Activated naive CD8-positive, alpha-beta T cell treated with anti-CD3 and anti-CD28 coated beads, Interleukin-2, amount 50 U/mL, for 16 hours (primary cell): ENCODE results near the gene PNPLA7.
"Not testable (repeated sequence)": the region's sequence is repeated elsewhere in the genome, so short reads cannot be mapped to it uniquely, and the experiment has no call there.

ENCODE experiments used
- DNase-seq: peaks from one replicate; pipeline ENCODE4 v3.0.0-alpha.2; 2020; ENCODE audit warnings: low read depth, low spot score

The PNPLA7 gene

DNA sequence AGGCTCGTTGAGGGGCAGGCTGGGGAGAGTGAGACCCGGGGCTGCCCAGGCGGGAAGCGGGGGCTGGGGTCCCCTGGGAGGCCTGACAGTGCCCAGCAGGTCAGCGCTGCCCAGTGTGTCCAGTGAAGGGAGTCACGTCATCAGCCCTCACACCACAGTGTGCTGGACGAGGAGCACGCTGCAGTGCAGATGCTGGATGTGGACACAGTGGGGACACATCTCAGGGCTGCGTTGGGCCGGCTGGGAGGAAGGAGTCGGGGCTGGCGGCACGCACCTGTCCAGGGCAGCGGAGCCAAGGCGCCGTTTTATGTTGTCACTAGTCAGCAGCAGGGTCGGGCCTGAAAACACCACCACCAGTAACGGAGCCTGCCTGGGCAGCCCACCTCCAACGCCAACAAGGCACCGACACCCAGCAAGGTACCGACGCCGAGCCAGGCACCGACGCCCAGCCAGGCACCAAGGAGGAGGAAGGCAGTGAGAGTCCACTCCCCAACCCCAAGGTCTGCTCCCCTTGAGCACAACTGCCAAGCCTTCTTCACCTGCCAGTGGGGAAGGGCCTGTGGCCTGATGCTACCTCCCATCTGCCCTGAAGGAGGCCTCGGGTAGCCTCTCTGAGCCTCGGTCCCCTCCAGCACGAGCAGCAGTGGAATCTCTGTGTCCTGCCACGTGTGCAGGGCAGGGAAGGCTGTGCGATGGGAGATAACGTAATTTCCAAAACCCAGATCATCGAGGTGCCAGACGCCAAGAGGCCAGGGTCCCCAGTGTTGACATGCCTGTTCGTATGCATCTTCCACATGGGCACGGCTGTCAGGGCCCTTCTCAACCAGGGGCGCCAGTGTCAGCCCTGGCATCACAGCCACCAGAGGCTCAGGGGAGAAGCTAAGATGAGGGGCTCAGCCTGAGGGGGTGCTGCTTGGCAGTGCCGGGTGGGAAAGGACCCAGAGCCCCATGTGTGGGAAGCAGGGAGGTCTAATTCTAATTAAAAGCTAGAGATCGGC lies 69.2 kb downstream of the PNPLA7 start:
- DNase-seq = no peak

DNA sequence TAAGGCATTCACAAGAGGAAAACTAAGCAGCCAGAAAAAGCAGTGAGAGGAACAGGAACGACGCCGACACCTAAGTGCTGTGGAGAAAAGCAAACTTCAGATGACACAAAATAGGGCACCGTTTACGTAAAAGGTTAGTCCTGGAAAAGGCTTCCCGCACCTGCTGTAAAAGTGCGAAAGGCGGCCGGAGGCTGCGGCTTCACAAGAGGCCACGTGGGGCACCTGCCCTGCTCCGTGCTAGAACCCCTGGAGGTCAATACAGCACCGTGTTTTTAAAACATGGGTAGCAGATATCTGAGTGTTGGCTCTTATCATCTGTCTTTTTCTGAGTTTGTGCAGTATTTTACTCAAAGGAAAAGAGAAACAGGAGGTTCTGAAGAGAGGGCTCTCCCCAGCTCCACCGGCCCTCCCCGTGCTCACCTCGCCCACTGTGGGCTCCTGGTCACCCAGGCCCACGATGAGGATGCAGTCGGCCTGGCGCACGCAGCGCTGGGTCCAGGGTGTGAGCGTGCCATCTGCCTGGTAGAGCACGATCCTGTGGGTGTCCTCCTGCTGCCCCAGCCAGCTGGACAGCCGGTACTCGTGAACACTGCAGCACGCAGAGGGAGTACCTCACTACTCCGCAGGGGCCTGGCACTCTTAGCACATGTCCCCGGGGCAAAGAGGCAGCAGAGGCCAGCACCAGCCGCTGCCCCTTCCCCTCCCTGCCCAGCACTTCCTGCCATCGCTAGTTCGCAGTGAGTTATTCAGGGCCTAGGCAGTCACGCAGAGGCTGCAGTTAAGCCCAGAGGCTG lies 70.1 kb downstream of the PNPLA7 start:
- DNase-seq = no peak

DNA sequence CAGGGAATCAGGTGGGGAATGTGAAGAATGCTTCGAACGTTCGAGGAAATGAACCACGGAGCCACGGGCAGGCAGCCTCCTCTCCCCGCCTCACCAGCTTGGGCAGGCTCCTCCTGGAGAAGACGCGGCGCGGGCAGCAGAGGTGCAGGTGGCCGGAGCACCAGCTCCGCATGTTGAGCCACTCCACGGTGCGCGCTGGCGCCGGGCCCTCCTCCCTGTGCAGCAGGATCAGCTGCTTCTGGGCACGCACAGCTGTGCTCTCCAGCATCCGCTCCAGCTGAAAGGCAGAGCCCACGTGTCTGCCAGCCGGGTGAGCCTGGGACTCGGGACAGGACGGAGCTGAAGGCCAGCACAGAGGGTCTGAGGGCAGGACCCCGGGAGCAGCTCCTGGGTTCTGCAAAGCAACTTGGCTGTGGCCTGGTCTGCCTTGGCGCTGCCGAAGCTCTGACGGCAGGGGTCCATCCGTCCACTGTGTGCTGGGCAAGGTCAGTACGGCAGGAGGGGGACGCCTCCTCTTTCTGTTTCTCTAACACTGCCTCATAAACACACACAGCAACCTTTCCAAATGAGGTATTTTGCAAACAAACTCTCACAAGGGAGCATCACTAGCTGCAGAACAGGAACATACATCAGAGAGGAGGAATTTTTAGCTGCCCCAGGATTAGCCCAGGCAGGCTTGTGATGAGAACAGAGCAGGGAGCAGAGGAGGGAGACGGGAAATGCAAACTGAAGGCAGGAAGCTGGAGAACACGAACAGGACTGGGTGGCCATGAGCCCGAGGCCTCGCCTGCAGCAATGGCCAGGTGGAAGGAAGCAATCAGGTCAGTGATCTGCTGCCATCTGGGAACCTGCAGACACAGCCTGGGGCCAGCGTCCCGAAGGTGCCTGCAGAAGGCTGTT lies 71.0 kb downstream of the PNPLA7 start:
- DNase-seq = no peak

DNA sequence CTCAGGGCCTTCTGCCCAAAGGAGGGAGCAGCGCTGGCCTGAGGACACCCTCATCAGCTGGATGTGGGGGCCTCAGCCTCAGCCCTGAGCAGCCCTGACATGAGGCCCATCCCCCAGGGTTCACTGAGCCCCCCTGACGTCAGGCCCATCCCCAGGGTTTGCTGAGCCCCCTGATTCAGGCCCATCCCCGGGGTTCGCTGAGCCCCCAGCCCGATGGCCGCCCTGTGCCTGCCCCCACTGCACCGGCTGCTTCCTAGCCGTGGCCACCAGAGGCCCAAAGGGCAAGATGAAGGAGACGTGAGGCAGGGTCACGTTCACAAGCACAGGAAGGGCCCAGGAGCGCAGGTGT lies 71.6 kb downstream of the PNPLA7 start:
- no peak for DNase-seq

DNA sequence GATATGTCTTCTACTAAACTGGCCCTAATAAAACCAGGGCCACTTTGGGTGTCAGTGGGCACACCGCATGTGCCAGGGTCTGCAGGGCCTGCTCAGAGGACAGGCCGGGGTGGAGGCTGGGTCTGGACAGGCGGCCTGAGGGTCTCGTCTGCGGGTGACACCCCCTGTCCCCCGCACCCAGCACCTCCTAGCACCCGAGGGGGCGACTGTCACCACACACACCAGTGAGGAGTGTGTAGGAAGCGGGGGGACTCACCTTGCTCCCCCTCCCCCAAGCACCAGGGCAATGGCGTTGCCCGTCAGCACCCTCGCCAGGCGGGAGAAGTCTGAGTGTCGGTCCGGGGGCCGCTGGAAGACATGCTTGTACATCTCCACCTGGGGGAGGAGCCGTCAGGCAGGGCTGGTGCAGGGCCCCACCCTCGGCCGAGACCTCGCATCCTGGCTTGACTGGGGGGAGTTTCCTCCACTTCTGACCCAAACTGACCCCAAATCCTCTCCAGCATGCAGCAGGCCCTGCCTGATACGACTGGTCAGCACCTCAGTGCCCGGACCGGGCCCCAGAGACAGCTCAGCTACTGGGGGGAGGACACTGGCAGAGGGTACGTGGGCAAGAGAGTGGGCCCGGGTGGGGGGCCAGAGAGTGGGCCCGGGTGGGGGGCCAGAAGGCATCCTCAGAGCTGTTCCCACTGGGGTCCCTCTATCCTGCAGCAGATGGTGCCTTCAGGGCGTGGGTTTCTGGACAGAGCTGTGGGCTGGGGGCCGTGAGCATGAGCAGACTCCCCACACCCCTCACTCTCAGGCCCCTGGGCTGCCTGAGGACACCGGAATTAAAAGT lies 72.2 kb downstream of the PNPLA7 start:
- no peak for DNase-seq

DNA sequence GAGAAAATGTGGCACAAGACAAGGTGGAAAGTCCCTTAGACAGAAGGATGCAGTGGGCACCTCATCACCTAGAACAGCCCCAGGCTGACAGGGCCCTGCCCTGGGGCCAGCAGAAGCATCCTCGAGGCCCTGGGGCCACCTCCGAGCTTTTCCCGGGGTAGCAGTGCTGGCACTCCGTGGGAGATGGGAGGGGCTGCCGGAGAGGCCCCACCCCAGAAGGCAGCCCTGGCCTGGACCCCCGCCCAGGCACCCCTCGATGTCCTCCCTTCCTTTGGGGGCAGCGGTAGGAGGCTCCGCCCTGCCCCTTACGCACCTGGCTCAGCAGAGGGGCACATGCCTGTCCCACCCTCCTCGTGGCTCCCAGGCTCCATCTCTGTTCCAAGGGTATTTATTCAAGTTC lies 73.3 kb downstream of the PNPLA7 start:
- no peak for DNase-seq

DNA sequence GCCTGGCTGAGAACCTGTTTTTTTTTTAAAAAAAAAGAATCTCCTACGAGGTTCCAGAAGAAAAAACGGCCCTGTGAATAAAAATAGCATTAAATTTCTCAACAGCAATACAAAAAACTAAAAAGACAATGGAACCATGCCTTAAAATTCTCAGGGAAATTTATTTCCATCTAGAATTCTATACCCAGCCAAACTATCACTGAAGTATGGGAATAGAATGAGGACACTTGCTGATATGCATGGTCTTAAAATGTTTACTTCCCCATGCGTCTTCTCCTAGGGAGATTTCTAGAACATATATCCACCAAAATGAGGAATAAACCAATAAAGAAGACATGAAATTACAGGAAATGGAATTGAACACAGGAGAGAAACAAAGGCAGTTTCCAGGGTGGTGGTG lies 74.5 kb downstream of the PNPLA7 start:
- DNase-seq = no peak

DNA sequence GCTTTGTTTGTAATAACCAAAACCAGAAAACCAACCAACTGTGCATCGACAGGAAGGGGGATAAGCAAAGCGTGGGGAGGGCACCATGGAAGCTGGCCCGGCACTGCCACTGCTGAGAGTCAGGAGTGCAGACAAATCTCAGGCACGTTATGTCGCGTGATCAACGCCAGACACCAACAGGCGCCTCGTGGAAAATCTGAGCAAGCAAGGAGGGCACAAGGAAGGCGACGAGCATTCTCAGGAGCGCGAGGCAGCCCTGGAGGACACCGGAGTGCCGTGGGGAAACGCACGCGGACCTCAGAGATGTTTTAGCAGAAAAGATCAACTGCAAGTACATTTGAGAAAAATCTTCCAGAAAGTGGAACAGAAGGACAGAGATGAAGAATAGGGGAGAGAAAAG lies 75.9 kb downstream of the PNPLA7 start:
- no peak for DNase-seq

DNA sequence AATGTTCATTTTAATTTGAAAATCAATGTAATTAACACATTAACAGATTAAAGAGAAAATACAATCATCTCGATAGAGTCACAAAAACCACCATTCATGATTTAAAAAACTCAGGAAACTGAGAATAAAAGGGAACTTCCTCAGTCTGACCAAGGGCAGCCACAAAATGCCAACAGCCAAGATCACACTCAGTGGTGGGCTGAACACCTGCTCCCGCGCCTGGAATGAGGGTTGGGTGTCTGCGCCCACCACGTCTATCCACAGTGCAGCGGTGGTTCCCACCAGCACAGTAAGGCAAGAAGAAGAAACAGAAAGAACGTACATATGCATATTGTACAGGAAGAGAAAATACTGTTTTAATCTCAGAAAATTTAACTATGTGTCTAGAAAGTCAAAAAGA lies 79.4 kb downstream of the PNPLA7 start:
- DNase-seq = no peak

DNA sequence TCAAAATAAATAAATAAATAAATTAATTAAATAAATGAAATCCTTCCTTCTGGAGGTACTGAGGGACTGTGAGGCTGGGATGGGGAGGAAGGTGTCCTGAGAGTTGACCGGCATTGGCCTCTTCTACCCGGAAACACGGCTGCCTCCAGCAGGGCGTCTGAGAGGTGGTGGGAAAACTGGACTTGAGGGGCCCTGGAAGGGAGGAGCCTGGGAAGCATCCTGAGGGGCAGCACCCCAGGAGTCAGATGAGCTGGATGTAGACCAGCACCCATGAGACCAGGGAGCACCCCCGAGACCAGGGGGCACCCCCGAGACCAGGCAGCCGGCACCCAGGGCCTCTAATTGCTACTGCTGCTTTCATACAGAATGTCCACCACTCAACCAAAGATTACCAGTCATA lies 82.3 kb downstream of the PNPLA7 start:
- DNase-seq = no peak

DNA sequence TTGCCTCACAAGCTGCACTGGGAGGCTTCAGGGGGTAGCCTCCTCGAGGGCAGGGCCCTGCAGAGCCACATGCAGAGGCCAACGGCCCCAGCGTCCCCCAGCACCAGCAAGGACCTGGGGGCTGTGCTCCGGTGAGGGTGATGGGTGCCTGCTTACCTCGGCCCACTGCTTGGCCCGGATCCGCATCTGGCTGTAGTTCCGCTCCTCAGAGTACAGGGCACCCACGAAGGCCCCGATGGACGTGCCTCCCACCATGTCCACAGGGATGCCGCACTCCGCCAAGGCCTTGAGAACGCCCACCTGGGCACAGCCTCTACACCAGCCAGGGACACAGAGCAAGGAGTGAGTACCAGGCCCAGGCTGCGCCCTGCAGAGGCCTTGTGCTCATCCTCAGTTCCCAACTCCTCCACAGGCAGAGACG lies 83.0 kb downstream of the PNPLA7 start:
- no peak for DNase-seq

DNA sequence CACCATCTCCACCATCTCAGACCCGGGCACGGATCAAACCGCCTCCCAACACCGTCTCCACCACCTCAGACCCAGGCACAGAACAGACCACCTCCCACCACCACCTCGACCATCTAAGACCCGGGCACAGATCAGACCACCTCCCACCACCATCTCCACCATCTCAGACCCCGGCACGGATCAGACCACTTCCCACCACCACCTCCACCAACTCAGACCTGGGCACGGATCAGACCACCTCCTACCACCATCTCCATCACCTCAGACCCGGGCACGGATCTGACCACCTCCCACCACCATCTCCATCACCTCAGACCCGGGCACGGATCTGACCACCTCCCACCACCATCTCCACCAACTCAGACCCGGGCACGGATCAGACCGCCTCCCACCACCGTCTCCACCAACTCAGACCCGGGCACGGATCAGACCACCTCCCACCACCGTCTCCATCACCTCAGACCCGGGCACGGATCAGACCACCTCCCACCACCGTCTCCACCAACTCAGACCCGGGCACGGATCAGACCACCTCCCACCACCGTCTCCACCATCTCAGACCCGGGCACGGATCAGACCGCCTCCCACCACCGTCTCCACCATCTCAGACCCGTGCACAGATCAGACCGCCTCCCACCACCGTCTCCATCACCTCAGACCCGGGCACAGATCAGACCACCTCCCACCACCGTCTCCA lies 83.7 kb downstream of the PNPLA7 start:
- DNase-seq = not testable (repeated sequence)

DNA sequence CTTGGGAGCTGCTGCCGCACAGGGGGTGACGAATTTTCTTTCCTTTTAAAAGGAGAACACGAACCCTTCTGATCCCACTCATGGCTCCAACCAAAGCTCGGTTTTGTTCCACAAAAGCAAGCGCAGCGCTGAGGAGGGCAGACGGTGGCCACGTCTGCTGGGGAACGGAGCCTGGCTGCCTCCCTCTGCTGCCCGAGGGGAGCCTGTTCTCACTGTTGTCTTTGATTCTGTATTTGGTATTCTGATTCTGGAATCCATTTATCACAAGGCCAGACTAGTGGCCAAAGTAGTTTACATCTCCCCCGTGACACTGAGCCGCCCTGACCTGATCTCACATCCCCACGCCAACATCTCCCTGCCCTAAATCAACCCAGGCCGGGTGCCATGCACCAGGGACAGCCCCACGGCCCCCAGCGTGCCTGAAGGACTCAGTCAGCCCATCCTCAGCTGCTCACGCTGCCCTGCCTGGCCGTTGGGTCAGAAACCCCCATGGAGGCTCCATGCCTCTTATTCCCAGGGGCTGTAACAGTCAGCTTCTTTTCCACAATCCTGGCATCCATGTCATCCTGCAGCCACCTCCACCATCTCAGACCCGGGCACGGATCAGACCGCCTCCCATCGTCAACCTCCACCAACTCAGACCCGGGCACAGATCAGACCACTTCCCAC lies 84.3 kb downstream of the PNPLA7 start:
- no peak for DNase-seq

DNA sequence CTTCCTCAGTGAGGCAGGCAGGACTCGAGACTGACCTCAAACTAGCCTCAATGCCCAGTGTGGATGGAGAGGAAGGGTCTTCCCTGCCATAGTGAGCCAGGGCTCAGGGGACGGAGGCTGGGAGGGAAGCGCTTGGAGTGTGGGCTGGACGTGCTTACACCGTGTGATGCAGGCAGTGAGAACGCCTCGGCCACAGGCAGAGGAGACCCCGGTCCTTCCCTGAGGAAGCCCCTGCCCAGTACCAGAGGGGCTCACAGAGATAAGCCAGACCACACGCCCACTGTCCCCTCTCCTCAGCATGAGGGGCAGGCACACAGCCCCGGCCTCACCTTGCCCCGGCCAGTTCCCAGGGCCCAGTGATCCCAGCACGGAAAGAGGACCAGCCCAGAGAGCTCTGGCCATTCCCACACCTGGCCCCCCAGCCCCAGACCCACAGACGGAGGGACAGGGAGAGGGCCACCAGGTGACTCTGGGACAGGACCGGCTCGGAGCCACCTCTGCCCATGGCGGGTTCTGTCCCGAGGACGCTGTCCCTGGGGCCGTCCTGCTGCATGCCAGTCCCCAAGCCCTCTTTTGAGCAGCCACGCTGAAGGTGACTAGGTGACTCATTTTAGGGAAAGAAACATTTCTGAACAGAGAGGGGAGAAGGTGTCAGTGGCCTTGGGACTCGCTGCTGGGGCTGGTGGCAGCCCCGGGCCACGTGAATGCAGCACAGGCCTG lies 85.0 kb downstream of the PNPLA7 start:
- no peak for DNase-seq

DNA sequence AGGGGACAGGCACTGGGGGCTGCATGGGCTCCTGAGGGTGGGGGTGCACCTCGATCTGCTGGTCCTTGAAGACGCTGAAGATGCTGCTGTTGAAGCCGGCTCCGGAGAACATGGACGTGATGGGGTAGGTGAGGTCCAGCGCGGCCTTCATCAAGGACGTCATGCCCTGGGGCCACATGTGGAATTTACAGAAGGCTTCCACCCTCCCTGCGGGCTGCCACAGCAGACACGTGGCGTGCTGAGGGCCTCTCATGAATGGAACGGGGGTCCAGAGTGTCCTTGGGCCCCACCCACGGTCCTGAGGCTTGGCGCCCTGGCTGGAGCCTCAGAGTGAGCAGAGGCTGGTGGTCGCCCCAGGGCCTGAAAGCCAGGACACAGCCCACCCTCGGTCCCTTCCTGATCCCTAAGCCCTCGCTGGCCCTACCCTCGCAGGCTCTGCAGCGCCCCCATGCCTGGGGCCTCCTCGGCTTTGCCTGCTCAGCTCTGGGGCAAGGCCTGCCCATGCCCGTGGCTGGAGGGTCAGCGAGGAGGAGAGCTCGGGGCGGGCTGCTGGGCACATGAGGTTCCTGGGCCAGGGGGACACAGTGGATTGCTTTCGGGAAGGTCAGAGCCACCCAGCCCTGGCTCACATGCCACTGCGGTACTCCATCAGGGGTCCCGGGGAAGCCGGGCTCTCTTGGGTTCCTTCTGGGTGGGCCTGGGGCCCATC lies 85.8 kb downstream of the PNPLA7 start:
- DNase-seq = no peak

DNA sequence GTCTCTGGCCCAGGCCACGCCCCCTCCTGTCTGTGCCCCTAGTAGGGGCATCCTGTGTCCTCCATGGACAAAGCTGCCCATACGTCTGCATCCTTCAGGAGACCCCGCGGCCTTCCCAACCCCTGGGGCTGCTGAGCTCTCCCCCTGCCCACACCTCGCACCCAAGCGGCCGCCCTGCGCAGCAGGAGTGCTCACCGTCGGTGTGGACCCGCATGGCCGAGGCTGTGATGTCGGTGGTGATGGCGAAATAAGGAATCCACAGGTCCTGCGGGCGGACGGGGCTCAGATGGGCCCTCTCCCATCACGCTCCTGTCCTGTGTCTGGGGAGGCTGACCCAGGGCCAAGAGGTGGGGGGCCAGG lies 86.3 kb downstream of the PNPLA7 start:
- DNase-seq = no peak

DNA sequence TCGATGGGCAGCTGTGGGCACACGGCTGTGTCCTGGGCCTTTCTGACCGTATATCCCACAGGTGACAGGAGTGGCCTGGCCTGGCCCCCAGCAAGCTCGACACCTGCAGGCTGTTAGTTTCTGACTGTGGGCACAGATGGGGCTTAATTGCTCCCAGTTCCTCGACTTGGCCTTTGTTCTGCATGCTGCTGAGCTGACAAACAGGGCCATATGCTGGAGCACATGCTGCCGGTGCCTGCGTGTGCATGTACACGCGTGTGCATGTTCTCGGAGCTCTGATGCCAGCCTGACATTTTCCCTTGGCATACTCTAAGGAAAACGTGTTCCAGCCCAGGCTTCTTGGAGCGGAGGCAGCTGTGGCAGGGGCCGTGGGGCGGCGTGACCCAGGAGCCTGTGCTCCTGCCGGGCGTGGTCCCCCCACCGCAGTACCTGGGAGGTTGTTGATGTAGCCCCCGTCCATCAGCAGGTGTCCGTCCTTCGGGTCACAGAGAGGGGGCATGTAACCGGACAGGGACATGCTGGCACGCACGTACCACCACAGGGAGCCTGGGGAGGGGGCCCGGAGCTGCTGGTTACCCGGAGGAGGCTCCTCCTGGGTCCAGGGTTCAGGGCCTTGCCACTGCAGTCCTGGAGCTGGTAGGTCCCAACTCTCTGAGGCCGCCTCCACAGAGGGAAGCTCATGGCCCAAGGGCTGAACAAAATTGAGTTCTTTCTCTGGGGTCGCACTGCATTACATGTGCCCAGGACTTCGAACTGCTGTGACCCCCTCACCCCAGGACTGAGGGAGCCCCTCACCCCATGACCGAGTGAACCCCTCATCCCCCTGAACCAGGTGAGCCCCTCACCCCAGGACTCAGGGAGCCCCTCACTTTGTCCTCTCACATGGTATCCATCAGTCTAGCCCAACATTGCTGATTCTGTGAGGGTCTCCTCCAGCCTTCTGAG lies 86.9 kb downstream of the PNPLA7 start:
- no peak for DNase-seq
